Adrenal gland (tissue), 5 donors: ENCODE measurements around the gene RRBP1.

Experiments
- POLR2A ChIP-seq, 2 donors: fragments of 450-650 bp; IDR thresholded peaks; one replicate each; pipeline ENCODE4 v1.6.1; 2017; ENCODE audit warnings: antibody characterized with exemption in 2 of 2, mild to moderate bottlenecking in 2 of 2, moderate library complexity in 1 of 2
- TF ChIP-seq, protein P1 (sequence below), 6 experiments: fragments of 450-650 bp in 4 of 6; fragments of 200-600 bp in 2 of 6; sonication (generic) in 1 of 6; IDR thresholded peaks; 1 replicate in 5 of 6; 2 replicates in 1 of 6; pipeline versions ENCODE4 v1.5.1 to v1.8.0; 2016 to 2021; ENCODE audit warnings: antibody characterized with exemption in 6 of 6, mild to moderate bottlenecking in 2 of 6, moderate library complexity in 1 of 6
- donor health status: DM: no; HTN: no; CAD: no.

DNA sequence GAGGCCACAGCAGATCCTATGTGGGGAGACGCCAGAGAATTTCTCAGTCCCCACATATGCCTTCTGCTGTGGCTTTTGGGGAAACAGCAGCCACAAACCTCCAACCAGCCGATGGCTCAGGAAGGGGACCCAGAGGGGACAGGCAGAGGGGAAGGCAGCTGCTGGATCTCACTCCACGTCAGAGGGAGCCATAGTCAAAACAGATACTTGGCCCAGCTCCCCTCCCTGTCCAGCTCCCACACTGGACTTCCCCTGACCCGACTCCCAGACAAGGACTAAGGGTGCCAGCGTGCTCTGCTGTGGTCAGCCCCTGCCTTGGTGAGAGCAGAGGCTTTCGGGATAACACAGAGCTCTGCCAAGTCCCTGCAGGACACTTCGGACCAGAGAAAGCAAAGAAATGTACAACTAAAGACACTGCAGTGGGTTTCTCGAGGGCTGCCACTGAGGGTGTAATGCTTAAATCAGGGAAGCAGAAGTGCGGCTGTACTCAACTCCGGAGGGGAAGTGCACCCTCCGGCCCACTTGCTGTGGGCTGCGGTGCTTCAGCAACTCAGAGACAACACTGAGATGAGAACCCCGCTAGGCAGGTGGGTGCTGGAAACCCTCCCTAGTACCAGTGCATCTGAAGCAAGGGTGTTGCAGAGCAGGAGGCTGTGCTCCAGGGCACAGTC lies 47.2 kb downstream of the RRBP1 start:
- TF ChIP-seq, protein P1, sequence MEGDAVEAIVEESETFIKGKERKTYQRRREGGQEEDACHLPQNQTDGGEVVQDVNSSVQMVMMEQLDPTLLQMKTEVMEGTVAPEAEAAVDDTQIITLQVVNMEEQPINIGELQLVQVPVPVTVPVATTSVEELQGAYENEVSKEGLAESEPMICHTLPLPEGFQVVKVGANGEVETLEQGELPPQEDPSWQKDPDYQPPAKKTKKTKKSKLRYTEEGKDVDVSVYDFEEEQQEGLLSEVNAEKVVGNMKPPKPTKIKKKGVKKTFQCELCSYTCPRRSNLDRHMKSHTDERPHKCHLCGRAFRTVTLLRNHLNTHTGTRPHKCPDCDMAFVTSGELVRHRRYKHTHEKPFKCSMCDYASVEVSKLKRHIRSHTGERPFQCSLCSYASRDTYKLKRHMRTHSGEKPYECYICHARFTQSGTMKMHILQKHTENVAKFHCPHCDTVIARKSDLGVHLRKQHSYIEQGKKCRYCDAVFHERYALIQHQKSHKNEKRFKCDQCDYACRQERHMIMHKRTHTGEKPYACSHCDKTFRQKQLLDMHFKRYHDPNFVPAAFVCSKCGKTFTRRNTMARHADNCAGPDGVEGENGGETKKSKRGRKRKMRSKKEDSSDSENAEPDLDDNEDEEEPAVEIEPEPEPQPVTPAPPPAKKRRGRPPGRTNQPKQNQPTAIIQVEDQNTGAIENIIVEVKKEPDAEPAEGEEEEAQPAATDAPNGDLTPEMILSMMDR (IDR thresholded peaks at IDR 0.05) = no peak
- TF ChIP-seq POLR2A (IDR thresholded peaks at IDR 0.05) = no peak
